ENCODE results near the gene TBC1D14. TPM values are rescaled to one million over a fixed set of nuclear protein-coding genes. Genes with fewer than 3 reads are reported as not detected.

Gene TBC1D14
- total RNA-seq, 1 experiment from 2014 or later = 44.3 TPM

- Histone ChIP-seq H3K27ac (ENCODE audit: low read depth, low read length, poor library complexity, severe bottlenecking) (no peak overlapping the region), H3K36me3 (ENCODE audit: insufficient read depth, low read length, poor library complexity, severe bottlenecking) (no peaks in the 10 kb centered on the region), H3K4me1 (ENCODE audit: insufficient read depth, low read length, poor library complexity, severe bottlenecking) (peaks cover 24% of the 10 kb centered on the region), H3K27me3 (replicated peaks; ENCODE audit: insufficient read depth, low read depth, low read length, poor library complexity) (no peaks in the 10 kb centered on the region), H3K9me3 (ENCODE audit: low read depth, low read length, poor library complexity, severe bottlenecking) (no peaks in the 10 kb centered on the region), H3K4me3 (ENCODE audit: low read depth, low read length, poor library complexity, severe bottlenecking) (no peak overlapping the region)
- POLR2A ChIA-PET (ENCODE audit: low non-redundant PET) = interaction anchor here (0.6 kb wide), 1 partner anchor 13 kb away, joined by 10 read pairs; no protein-coding TSS in a partner anchor
- DNase-seq (ENCODE audit: low spot score) = no peak
- TF ChIP-seq CTCF (conservative IDR thresholded peaks at IDR 0.05; ENCODE audit: low read depth, low read length) = no peak
- TF ChIP-seq EZH2 (IDR thresholded peaks at IDR 0.05; ENCODE audit: borderline replicate concordance, low read depth, low read length, poor library complexity, severe bottlenecking) = no peak
- BruUV-seq (replicated peaks) = no TSS peak
- CTCF ChIA-PET = no interaction called here
- intact Hi-C loops (cut with micrococcal nuclease; ENCODE audit: unreplicated experiment) = no loop called here
These were observed 2.8 kb downstream of the TBC1D14 start for GRCh38 chr4:6912441-6912840.

GRCh38 chr4:6913350-6913905, 3.8 kb downstream of the TBC1D14 start:
- peaks cover 28% of the 10 kb centered on the region for H3K4me1 ChIP-seq (ENCODE audit: insufficient read depth, low read length, poor library complexity, severe bottlenecking)
- no peaks in the 10 kb centered on the region for H3K9me3 ChIP-seq (ENCODE audit: low read depth, low read length, poor library complexity, severe bottlenecking)
- H3K4me3 ChIP-seq (ENCODE audit: low read depth, low read length, poor library complexity, severe bottlenecking) = no peak overlapping the region
- H3K27me3 ChIP-seq (replicated peaks; ENCODE audit: insufficient read depth, low read depth, low read length, poor library complexity) = no peaks in the 10 kb centered on the region
- ChIA-PET CTCF (no interaction called here), POLR2A (ENCODE audit: low non-redundant PET) (no interaction called here)
- H3K36me3 ChIP-seq (ENCODE audit: insufficient read depth, low read length, poor library complexity, severe bottlenecking) = no peaks in the 10 kb centered on the region
- no TSS peak for BruUV-seq (replicated peaks)
- no peak for DNase-seq (ENCODE audit: low spot score)
- intact Hi-C loops (cut with micrococcal nuclease; ENCODE audit: unreplicated experiment) = no loop called here
- TF ChIP-seq CTCF (conservative IDR thresholded peaks at IDR 0.05; ENCODE audit: low read depth, low read length) = no peak
- TF ChIP-seq EZH2 (IDR thresholded peaks at IDR 0.05; ENCODE audit: borderline replicate concordance, low read depth, low read length, poor library complexity, severe bottlenecking) = no peak
- H3K27ac ChIP-seq (ENCODE audit: low read depth, low read length, poor library complexity, severe bottlenecking) = no peak overlapping the region

GRCh38 chr4:6914448-6914847, 4.8 kb downstream of the TBC1D14 start:
- Histone ChIP-seq H3K27ac (ENCODE audit: low read depth, low read length, poor library complexity, severe bottlenecking) (no peak overlapping the region), H3K4me3 (ENCODE audit: low read depth, low read length, poor library complexity, severe bottlenecking) (no peak overlapping the region), H3K27me3 (replicated peaks; ENCODE audit: insufficient read depth, low read depth, low read length, poor library complexity) (no peaks in the 10 kb centered on the region), H3K4me1 (ENCODE audit: insufficient read depth, low read length, poor library complexity, severe bottlenecking) (peaks cover 32% of the 10 kb centered on the region), H3K36me3 (ENCODE audit: insufficient read depth, low read length, poor library complexity, severe bottlenecking) (no peaks in the 10 kb centered on the region), H3K9me3 (ENCODE audit: low read depth, low read length, poor library complexity, severe bottlenecking) (no peaks in the 10 kb centered on the region)
- intact Hi-C loops (cut with micrococcal nuclease; ENCODE audit: unreplicated experiment) = no loop called here
- POLR2A ChIA-PET (ENCODE audit: low non-redundant PET) = no interaction called here
- CTCF ChIA-PET = no interaction called here
- no TSS peak for BruUV-seq (replicated peaks)
- TF ChIP-seq EZH2 (IDR thresholded peaks at IDR 0.05; ENCODE audit: borderline replicate concordance, low read depth, low read length, poor library complexity, severe bottlenecking) = no peak
- TF ChIP-seq CTCF (conservative IDR thresholded peaks at IDR 0.05; ENCODE audit: low read depth, low read length) = no peak
- no peak for DNase-seq (ENCODE audit: low spot score)
